GM10248 (cell line): ENCODE measurements around the gene LIG4.

Experiments
- CTCF ChIA-PET: fragments of 300-600 bp; sonication (Branson Sonifier 250); formaldehyde crosslinking; extraction: SDS; loops from one replicate; lab custom pipeline; 2021; ENCODE audit warnings: antibody characterized with exemption; lab: Yijun Ruan, JAX
- POLR2A ChIA-PET: fragments of 350-650 bp; sonication (Branson Sonifier 250); formaldehyde crosslinking; extraction: SDS; loops from one replicate; lab custom pipeline; 2020; ENCODE audit warnings: antibody characterized with exemption; lab: Yijun Ruan, JAX
- DNase-seq: peaks from one replicate; pipeline ENCODE4 v3.0.0; 2012; ENCODE audit errors: extremely low spot score
- CTCF ChIP-seq: IDR thresholded peaks from 2 replicates; pipeline ENCODE4 v1.5.1; 2012; ENCODE audit warnings: mild to moderate bottlenecking, low read depth; ENCODE audit errors: extremely low read depth, missing control alignments, control extremely low read depth

LIG4 gene

GRCh38 chr13:108215436-108215835, at the start of gene LIG4:
TSS of gene LIG4 (minus strand) at chr13:108215536. CDS start at chr13:108211268, 4,268 bp downstream.
- ChIA-PET POLR2A (no interaction called here), CTCF (interaction anchor here (1.5 to 2.2 kb wide), 2 partner anchors 8 to 12 kb away, joined by 3 to 5 read pairs; no protein-coding TSS in a partner anchor)
- TF ChIP-seq CTCF = no peak
- DNase-seq = peak; percentile 93

- POLR2A ChIA-PET = no interaction called here
- CTCF ChIA-PET = no interaction called here
- DNase-seq = no peak
- no peak for TF ChIP-seq CTCF
Observed at GRCh38 chr13:108263621-108264355, 48.5 kb upstream of the LIG4 start.

GRCh38 chr13:108257248-108257647, 41.9 kb upstream of the LIG4 start:
- no peak for TF ChIP-seq CTCF
- DNase-seq = no peak
- CTCF ChIA-PET = no interaction called here

GRCh38 chr13:108249150-108249549, 33.8 kb upstream of the LIG4 start:
- ChIA-PET POLR2A (no interaction called here), CTCF (no interaction called here)
- DNase-seq = no peak
- no peak for TF ChIP-seq CTCF

More at GRCh38 chr13:108257248-108257647, 41.9 kb upstream of the LIG4 start:
- POLR2A ChIA-PET = no interaction called here

- no peak for DNase-seq
- no peak for TF ChIP-seq CTCF
- CTCF ChIA-PET = interaction anchor here (1.5 to 2.1 kb wide), 2 partner anchors 17 to 52 kb away, joined by 3 to 4 read pairs; no protein-coding TSS in a partner anchor
- POLR2A ChIA-PET = no interaction called here
Observed at GRCh38 chr13:108230377-108230776, 15.0 kb upstream of the LIG4 start.

GRCh38 chr13:108227651-108228272, 12.4 kb upstream of the LIG4 start:
- ChIA-PET POLR2A (no interaction called here), CTCF (interaction anchor here (0.7 to 1.0 kb wide), 2 partner anchors 9 to 11 kb away, joined by 3 to 5 read pairs; no protein-coding TSS in a partner anchor)
- peak; percentile 17 for DNase-seq
- peak; percentile 67 for TF ChIP-seq CTCF
